ENCODE results near the gene MACROH2A2. TPM values are rescaled to one million over a fixed set of nuclear protein-coding genes. Genes with fewer than 3 reads are reported as not detected.

Gene MACROH2A2
- total RNA-seq (ENCODE audit: low replicate concordance): 10.0 and 12.2 TPM in 2 replicates

DNA sequence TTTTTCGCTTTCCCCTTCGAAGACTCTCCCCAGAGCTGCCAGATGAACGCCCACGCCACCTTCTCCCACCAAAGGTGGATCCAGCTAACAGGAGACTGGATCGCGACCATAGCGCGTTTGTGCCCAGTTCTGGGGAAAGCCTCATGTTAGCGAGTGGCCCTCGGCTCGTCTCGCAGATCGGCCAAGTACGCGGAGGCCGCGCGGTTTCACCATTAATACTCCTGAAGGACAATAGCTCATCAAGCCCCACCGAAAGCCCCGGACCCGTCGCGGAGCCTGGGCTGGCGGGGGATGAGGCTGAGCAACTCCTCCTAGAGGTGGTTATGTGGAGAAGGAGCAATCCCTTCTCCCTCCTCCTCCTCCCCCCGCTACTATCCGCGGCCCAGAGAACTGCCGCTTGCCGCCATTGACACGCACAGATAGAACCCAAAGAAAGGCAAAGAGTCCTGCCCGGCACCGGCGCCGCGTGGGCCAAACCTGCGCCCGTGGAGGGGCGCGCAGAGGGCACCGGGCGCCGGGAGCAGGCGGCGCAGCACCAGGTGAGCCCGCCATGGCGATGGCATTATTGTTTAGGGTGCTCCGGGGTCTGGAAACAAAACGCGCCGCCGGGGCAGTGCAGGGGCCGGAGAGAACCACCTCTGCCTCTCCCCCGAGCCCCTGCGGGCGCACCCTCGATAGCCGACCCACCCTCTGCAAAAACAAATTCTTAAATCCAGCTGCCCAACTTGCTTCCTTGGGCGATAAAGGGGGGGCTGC is at the start of gene MACROH2A2:
MACROH2A2 (plus strand) TSS at position 385 of the 756 bp plus-strand sequence. CDS start 22,813 bp downstream, outside the sequence.
- H3K4me3 ChIP-seq (ENCODE audit: low read depth, low read length): peak within 1 kb of the TSS; percentile 73
- DNase-seq (ENCODE audit: low read depth): peak; percentile 60
- TF ChIP-seq, protein P1, sequence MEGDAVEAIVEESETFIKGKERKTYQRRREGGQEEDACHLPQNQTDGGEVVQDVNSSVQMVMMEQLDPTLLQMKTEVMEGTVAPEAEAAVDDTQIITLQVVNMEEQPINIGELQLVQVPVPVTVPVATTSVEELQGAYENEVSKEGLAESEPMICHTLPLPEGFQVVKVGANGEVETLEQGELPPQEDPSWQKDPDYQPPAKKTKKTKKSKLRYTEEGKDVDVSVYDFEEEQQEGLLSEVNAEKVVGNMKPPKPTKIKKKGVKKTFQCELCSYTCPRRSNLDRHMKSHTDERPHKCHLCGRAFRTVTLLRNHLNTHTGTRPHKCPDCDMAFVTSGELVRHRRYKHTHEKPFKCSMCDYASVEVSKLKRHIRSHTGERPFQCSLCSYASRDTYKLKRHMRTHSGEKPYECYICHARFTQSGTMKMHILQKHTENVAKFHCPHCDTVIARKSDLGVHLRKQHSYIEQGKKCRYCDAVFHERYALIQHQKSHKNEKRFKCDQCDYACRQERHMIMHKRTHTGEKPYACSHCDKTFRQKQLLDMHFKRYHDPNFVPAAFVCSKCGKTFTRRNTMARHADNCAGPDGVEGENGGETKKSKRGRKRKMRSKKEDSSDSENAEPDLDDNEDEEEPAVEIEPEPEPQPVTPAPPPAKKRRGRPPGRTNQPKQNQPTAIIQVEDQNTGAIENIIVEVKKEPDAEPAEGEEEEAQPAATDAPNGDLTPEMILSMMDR (IDR thresholded peaks at IDR 0.05; ENCODE audit: insufficient read depth, low read length): peak; percentile 56

DNA sequence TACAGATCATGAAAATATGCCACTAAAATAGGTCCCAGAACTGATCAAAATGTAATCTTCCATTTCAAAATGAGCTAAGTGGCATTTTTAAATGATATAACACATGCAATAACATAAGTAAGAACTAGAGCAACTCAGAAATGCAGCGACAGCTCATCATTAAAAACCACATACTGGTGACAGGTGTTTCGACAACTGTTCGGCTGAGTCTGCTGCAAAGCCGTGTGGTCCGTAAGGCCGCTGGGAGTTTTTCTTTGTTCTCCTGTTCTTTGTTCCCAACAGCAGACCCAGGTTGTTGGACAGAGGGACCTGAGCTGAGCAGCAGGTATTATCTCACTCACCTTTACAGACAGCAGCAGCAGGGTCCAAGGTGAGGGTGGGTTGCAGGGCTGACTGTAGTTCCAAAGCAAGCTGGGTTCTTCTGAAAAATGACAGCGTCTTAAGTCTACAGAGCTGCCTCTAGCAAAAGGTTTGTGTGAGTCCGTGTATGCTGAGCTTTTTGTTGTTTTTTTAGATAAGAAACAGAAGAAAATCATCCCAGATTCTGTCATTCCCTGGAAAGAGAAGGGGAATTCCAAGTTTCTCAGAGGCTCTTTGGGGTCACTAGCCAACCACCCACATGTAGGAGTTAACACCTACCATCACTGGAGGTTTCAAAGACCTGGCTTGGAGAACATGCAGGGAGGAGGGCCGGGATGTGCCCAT is 45.4 kb upstream of the MACROH2A2 start:
- TF ChIP-seq, protein P1 (IDR thresholded peaks at IDR 0.05; ENCODE audit: insufficient read depth, low read length): no peak
- peak; percentile 62 for DNase-seq (ENCODE audit: low read depth)
- H3K4me3 ChIP-seq (ENCODE audit: low read depth, low read length): no peak overlapping the region

DNA sequence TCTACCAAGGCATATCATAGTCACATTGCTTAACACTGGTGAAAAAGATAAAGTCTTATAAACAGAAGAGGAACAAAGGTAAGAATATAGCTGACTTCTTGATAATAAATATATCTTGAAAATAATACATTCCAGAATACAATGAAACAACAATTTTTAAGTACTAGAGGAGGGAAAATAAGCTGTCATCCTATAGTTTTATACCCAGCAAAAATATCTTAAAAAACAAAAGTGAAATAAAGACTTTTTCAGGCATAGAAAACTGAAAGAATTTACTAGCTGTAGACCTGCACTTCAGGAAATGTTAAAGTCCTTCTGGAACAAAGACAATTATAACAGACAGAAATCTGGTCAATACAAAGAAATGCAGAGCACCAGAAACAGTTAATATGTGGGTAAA is 21.4 kb upstream of the MACROH2A2 start:
- DNase-seq (ENCODE audit: low read depth): no peak
- no peak overlapping the region for H3K4me3 ChIP-seq (ENCODE audit: low read depth, low read length)
- TF ChIP-seq, protein P1 (IDR thresholded peaks at IDR 0.05; ENCODE audit: insufficient read depth, low read length): no peak

- H3K4me3 ChIP-seq (ENCODE audit: low read depth, low read length): no peak overlapping the region
- DNase-seq (ENCODE audit: low read depth): no peak
- TF ChIP-seq, protein P1 (IDR thresholded peaks at IDR 0.05; ENCODE audit: insufficient read depth, low read length): no peak
These were observed 19.9 kb upstream of the MACROH2A2 start for GRCh38 chr10:70032667-70033289.

GRCh38 chr10:70034232-70034631 is 18.4 kb upstream of the MACROH2A2 start:
- DNase-seq (ENCODE audit: low read depth): no peak
- H3K4me3 ChIP-seq (ENCODE audit: low read depth, low read length): no peak overlapping the region
- TF ChIP-seq, protein P1 (IDR thresholded peaks at IDR 0.05; ENCODE audit: insufficient read depth, low read length): no peak

- DNase-seq (ENCODE audit: low read depth): no peak
- TF ChIP-seq, protein P1 (IDR thresholded peaks at IDR 0.05; ENCODE audit: insufficient read depth, low read length): no peak
- H3K4me3 ChIP-seq (ENCODE audit: low read depth, low read length): no peak overlapping the region
These were observed 17.1 kb upstream of the MACROH2A2 start for GRCh38 chr10:70035531-70035930.

Data from fibroblast of the aortic adventitia (primary cell).